Memory B cell (primary cell): ENCODE measurements around the gene RBM10.

Experiments used
- ATAC-seq: fragments of 150-1000 bp; cut with Tn5 transposase; 2 replicates; pipeline ENCODE4 v1.10.0; 2021; ENCODE audit warnings: low read depth, mild to moderate bottlenecking, moderate library complexity
- DNase-seq, 2 donors: peaks; one replicate each; pipeline ENCODE4 v3.0.0; 2022; ENCODE audit warnings: low spot score in 2 of 2
- H3K27ac Mint-ChIP-seq: one replicate; pipeline ENCODE4 v1.8.0; 2022; ENCODE audit warnings: mild to moderate bottlenecking, moderate library complexity, mixed read lengths
- H3K27me3 Mint-ChIP-seq: one replicate; pipeline ENCODE4 v1.8.0; 2022; ENCODE audit warnings: mixed read lengths
- H3K36me3 Mint-ChIP-seq: one replicate; pipeline ENCODE4 v1.8.0; 2022; ENCODE audit warnings: mild to moderate bottlenecking, mixed read lengths
- H3K4me1 Mint-ChIP-seq: one replicate; pipeline ENCODE4 v1.8.0; 2022; ENCODE audit warnings: mixed read lengths
- H3K4me3 Mint-ChIP-seq: one replicate; pipeline ENCODE4 v1.8.0; 2022; ENCODE audit warnings: mild to moderate bottlenecking, moderate library complexity, mixed read lengths
- H3K9me3 Mint-ChIP-seq: one replicate; pipeline ENCODE4 v1.8.0; 2022; ENCODE audit warnings: mixed read lengths

The RBM10 gene

GRCh38 chrX:47176101-47176740 lies 31.2 kb downstream of the RBM10 start:
- no peaks in the 10 kb centered on the region for H3K9me3 Mint-ChIP-seq
- ATAC-seq (no peak), DNase-seq (no peak)
- peak overlapping the region; percentile 84 for H3K27ac Mint-ChIP-seq
- no peaks in the 10 kb centered on the region for H3K4me1 Mint-ChIP-seq
- no peaks in the 10 kb centered on the region for H3K27me3 Mint-ChIP-seq
- H3K4me3 Mint-ChIP-seq: no peak overlapping the region
- peaks cover 32% of the 10 kb centered on the region for H3K36me3 Mint-ChIP-seq

GRCh38 chrX:47177079-47177478 lies 32.1 kb downstream of the RBM10 start:
- DNase-seq (no peak), ATAC-seq (no peak)
- Mint-ChIP-seq H3K4me3 (no peak overlapping the region), H3K27ac (no peak overlapping the region), H3K4me1 (no peaks in the 10 kb centered on the region), H3K27me3 (no peaks in the 10 kb centered on the region), H3K9me3 (no peaks in the 10 kb centered on the region), H3K36me3 (peaks cover 35% of the 10 kb centered on the region)

- no peaks in the 10 kb centered on the region for H3K9me3 Mint-ChIP-seq
- no peak for DNase-seq
- no peak overlapping the region for H3K4me3 Mint-ChIP-seq
- no peaks in the 10 kb centered on the region for H3K27me3 Mint-ChIP-seq
- H3K36me3 Mint-ChIP-seq: peaks cover 41% of the 10 kb centered on the region
- no peak for ATAC-seq
- H3K27ac Mint-ChIP-seq: peak overlapping the region; percentile 31
- H3K4me1 Mint-ChIP-seq: no peaks in the 10 kb centered on the region
These were observed 33.3 kb downstream of the RBM10 start for GRCh38 chrX:47178337-47178736.

GRCh38 chrX:47179221-47179927 lies 34.4 kb downstream of the RBM10 start:
- Mint-ChIP-seq H3K36me3 (peaks cover 36% of the 10 kb centered on the region), H3K9me3 (no peaks in the 10 kb centered on the region), H3K27me3 (no peaks in the 10 kb centered on the region), H3K4me1 (no peaks in the 10 kb centered on the region), H3K4me3 (no peak overlapping the region), H3K27ac (no peak overlapping the region)
- DNase-seq: no peak
- no peak for ATAC-seq

- peaks cover 34% of the 10 kb centered on the region for H3K36me3 Mint-ChIP-seq
These were observed 34.9 kb downstream of the RBM10 start for GRCh38 chrX:47179928-47180255.

GRCh38 chrX:47180346-47180745 lies 35.3 kb downstream of the RBM10 start:
- no peak for ATAC-seq
- H3K27ac Mint-ChIP-seq: no peak overlapping the region
- H3K4me3 Mint-ChIP-seq: no peak overlapping the region
- H3K36me3 Mint-ChIP-seq: peaks cover 33% of the 10 kb centered on the region
- H3K27me3 Mint-ChIP-seq: no peaks in the 10 kb centered on the region
- H3K4me1 Mint-ChIP-seq: no peaks in the 10 kb centered on the region
- DNase-seq: no peak
- no peaks in the 10 kb centered on the region for H3K9me3 Mint-ChIP-seq

More at GRCh38 chrX:47179928-47180255, 34.9 kb downstream of the RBM10 start:
- DNase-seq: no peak
- Mint-ChIP-seq H3K4me1 (no peaks in the 10 kb centered on the region), H3K9me3 (no peaks in the 10 kb centered on the region), H3K27ac (no peak overlapping the region), H3K27me3 (no peaks in the 10 kb centered on the region), H3K4me3 (no peak overlapping the region)
- no peak for ATAC-seq

- Mint-ChIP-seq H3K27me3 (no peaks in the 10 kb centered on the region), H3K36me3 (peaks cover 32% of the 10 kb centered on the region), H3K4me3 (no peak overlapping the region), H3K9me3 (no peaks in the 10 kb centered on the region), H3K27ac (no peak overlapping the region), H3K4me1 (no peaks in the 10 kb centered on the region)
- DNase-seq (no peak), ATAC-seq (no peak)
These were observed 36.3 kb downstream of the RBM10 start for GRCh38 chrX:47181301-47181700.

GRCh38 chrX:47182106-47182700 lies 37.2 kb downstream of the RBM10 start:
- DNase-seq: no peak

GRCh38 chrX:47184486-47184885 lies 39.5 kb downstream of the RBM10 start:
- Mint-ChIP-seq H3K9me3 (no peaks in the 10 kb centered on the region), H3K27ac (no peak overlapping the region), H3K4me1 (peaks cover 2% of the 10 kb centered on the region), H3K4me3 (no peak overlapping the region), H3K36me3 (peaks cover 22% of the 10 kb centered on the region), H3K27me3 (no peaks in the 10 kb centered on the region)
- ATAC-seq: no peak
- DNase-seq: no peak

More at GRCh38 chrX:47182106-47182700, 37.2 kb downstream of the RBM10 start:
- Mint-ChIP-seq H3K4me1 (no peaks in the 10 kb centered on the region), H3K27me3 (no peaks in the 10 kb centered on the region), H3K36me3 (peaks cover 27% of the 10 kb centered on the region), H3K27ac (no peak overlapping the region), H3K4me3 (no peak overlapping the region), H3K9me3 (no peaks in the 10 kb centered on the region)
- ATAC-seq: no peak

- ATAC-seq (no peak), DNase-seq (no peak)
- no peaks in the 10 kb centered on the region for H3K9me3 Mint-ChIP-seq
- H3K4me3 Mint-ChIP-seq: no peak overlapping the region
- no peak overlapping the region for H3K27ac Mint-ChIP-seq
- peaks cover 2% of the 10 kb centered on the region for H3K4me1 Mint-ChIP-seq
- no peaks in the 10 kb centered on the region for H3K27me3 Mint-ChIP-seq
- peaks cover 20% of the 10 kb centered on the region for H3K36me3 Mint-ChIP-seq
These were observed 40.2 kb downstream of the RBM10 start for GRCh38 chrX:47185241-47185640.

- H3K36me3 Mint-ChIP-seq: peaks cover 16% of the 10 kb centered on the region
- ATAC-seq (no peak), DNase-seq (no peak)
- H3K4me1 Mint-ChIP-seq: peaks cover 5% of the 10 kb centered on the region
- no peaks in the 10 kb centered on the region for H3K27me3 Mint-ChIP-seq
- no peak overlapping the region for H3K4me3 Mint-ChIP-seq
- H3K9me3 Mint-ChIP-seq: no peaks in the 10 kb centered on the region
- no peak overlapping the region for H3K27ac Mint-ChIP-seq
These were observed 41.2 kb downstream of the RBM10 start for GRCh38 chrX:47186096-47186740.

- H3K4me1 Mint-ChIP-seq: peaks cover 5% of the 10 kb centered on the region
- H3K9me3 Mint-ChIP-seq: no peaks in the 10 kb centered on the region
- H3K4me3 Mint-ChIP-seq: no peak overlapping the region
- ATAC-seq: no peak
- DNase-seq: no peak
- H3K27me3 Mint-ChIP-seq: no peaks in the 10 kb centered on the region
- no peak overlapping the region for H3K27ac Mint-ChIP-seq
- peaks cover 11% of the 10 kb centered on the region for H3K36me3 Mint-ChIP-seq
These were observed 42.2 kb downstream of the RBM10 start for GRCh38 chrX:47187106-47187677.

- no peak for ATAC-seq
- Mint-ChIP-seq H3K36me3 (peaks cover 5% of the 10 kb centered on the region), H3K9me3 (no peaks in the 10 kb centered on the region), H3K4me1 (peaks cover 11% of the 10 kb centered on the region), H3K27me3 (no peaks in the 10 kb centered on the region), H3K27ac (no peak overlapping the region), H3K4me3 (no peak overlapping the region)
- DNase-seq: no peak
These were observed 44.9 kb downstream of the RBM10 start for GRCh38 chrX:47189906-47190305.
